GM18870 (cell line): Measurements from ENCODE around the gene SV2C.
A peak's percentile ranks its signal among the peaks of the same experiment; 100 is the strongest.
"Not testable (repeated sequence)": the region's sequence is repeated elsewhere in the genome, so short reads cannot be mapped to it uniquely, and the experiment has no call there.

ENCODE experiments used
- ATAC-seq: cut with Tn5 transposase; IDR thresholded peaks from one replicate; pipeline ENCODE4 v1.9.1; 2021; ENCODE audit warnings: moderate library complexity; ENCODE audit not compliant: unreplicated experiment

Gene SV2C

DNA sequence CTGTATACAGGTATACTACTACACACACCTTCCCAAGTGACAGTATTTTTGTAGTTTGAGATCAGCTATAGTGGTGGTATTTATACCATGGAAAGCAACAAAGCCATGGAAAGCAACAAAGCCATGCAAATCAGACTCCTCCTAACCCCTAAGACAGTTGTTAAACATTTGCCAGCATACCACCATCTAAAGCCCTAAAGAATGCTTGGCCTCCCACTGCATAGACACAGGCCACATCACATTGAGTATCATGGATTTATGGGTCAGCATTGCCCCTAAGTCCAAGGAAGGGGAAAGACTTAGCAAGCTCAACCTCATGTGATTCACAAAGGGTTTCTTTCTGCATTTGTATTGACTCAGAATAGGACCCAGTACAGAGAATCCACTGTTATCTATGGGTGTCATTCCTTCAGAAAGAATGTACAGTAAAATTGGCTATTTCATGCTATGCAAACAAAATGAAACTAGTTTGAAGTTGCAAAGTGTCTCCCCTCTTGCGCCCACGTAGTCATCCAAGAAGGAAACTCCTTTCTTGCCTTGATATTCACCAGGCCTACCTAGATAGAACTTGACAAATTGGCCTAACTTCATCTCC is 249.5 kb downstream of the SV2C start:
- ATAC-seq = no peak

DNA sequence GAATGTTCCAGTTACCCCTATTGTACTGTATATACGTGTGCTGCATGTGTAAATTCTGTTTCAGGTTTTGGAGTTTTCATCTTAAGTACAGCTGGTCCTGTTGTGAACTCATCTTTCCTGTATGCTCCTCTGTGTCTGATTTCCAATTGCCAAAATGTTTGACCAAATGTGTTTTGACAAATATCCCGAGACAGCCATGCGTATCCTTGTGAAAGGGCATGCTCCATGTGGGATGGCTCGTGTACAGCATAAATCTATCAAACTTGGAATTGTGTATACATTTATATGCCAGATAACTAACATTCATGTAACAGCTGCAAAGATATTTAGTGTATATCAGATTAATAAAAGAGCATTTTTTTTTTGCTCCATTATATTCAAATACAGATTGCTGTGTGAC is 250.4 kb downstream of the SV2C start:
- no peak for ATAC-seq

DNA sequence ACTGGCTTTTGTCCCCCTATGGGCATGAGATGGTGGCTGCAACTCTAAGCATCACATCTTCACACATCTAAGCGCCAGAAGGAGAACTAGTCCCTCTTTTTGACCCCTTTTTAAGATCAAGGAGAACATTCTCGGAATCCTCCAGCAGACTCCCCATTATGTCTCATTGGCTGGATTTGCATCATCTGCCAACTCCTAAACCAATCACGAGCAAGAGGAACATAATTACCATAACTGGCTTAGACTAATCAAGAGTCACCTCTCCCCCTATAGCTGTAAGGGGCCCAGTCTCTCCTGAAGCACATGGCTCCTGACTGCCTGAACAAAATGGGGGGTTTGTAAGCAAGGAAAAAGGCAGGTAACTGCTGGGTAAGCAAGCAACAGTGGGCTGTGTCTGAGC is 251.4 kb downstream of the SV2C start:
- no peak for ATAC-seq

DNA sequence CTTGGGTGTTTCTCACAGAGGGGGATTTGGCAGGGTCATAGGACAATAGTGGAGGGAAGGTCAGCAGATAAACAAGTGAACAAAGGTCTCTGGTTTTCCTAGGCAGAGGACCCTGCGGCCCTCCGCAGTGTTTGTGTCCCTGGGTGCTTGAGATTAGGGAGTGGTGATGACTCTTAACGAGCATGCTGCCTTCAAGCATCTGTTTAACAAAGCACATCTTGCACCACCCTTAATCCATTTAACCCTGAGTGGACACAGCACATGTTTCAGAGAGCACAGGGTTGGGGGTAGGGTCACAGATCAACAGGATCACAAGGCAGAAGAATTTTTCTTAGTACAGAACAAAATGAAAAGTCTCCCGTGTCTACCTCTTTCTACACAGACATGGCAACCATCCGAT is 252.3 kb downstream of the SV2C start:
- not testable (repeated sequence) for ATAC-seq

DNA sequence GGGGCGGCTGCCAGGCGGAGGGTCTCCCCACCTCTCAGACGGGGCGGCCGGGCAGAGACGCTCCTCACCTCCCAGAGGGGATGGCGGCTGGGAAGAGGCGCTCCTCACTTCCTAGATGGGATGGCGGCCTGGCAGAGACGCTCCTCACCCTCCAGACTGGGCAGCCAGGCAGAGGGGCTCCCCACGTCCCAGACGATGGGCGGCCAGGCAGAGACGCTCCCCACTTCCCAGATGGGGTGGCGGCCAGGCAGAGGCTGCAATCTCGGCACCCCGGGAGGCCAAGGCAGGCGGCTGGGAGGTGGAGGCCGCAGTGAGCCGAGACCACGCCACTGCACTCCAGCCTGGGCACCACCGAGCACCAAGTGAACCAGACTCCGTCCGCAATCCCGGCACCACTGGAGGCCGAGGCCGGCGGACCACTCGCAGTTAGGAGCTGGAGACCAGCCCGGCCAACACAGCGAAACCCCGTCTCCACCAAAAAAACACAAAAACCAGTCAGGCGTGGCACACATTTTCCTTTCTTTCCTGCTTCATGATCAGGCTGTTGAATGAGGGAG is 253.1 kb downstream of the SV2C start:
- not testable (repeated sequence) for ATAC-seq

DNA sequence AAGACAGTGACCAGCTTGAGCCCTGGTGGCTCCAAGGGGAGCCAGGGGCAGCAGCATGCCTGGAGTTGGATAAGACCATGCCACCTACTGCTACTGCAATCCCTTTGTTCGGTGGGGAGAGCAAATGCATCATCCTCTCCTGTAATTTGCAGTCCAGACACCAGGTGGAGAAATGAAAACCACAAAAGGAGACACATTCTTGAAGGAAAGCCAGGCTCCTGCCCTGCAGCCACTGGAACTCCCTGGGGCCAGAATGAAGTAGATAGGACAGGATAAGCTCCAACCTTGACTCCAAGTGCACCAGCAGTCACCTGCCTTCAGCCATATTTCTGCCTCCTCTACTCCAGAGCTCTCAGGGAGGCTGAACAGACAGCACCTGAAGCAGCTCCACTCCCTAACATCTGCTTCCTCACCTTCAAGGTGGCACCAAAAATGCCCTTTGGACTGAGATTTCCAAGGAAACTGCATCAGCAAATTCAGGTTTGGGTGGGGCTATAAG is 254.8 kb downstream of the SV2C start:
- ATAC-seq = no peak

DNA sequence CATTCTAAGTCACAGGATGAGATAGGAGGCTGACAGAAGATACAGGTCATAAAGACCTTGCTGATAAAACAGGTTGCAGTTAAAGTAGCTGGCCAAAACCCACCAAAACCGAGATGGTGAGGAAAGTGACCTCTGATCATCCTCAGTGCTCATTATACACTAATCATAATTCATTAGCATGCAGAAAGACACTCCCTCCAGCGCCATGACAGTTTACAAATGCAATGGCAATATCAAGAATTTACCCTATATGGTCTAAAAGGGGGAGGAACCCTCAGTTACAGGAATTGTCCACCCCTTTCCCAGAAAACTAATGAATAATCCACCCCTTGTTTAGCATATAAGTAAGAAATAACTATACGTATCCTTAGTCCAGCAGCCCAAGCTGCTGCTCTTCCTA is 256.7 kb downstream of the SV2C start:
- no peak for ATAC-seq

DNA sequence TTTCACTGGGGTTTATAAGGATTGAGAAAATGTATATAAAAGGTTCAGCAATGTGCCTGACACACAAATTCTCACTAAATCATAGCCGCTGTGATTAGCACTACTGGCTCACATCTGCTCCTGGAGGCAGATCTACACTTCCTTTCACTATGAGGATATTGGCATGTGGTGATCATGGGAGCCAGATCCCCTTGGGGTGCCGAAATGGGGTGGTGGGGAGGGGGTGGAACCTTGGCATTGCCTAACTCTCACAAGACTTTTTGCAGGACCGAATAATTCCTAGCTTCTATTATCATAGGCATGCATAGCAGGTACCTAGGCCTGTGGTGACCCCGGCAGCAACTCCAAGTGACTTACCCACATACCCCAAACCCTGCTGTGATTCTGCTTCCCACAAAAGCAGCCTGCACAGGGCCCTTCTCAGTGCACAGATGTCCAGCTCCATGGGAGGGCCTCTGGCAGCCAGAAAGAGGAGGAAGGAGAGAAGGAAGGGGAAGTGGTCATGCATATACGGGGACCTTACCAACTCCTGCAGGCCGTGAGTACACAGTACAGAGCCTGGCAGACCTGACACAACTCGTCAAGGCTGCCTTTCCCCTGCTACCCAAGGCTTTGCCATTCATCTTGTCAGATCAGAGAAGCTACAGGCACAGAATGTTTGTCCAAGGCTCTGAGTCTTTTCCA is 258.6 kb downstream of the SV2C start:
- ATAC-seq = no peak

DNA sequence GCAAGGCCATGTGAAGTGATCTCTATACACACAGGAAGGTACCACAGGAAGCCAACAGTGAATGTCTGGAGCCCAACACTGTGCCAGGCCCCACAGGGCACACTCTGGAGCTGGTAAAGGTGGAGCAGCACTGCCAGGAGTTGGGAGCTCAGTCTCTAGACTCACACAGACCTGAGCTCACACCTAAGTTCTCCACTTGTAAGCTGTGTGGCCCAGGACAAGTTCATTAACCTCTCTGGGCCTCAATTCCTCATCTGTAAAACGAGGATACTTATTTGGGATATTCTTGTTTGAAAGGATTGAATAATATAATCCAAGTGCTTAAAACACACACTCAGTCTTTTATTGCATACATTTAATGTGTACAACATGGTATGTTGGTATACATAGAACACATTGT is 259.3 kb downstream of the SV2C start:
- ATAC-seq = no peak

DNA sequence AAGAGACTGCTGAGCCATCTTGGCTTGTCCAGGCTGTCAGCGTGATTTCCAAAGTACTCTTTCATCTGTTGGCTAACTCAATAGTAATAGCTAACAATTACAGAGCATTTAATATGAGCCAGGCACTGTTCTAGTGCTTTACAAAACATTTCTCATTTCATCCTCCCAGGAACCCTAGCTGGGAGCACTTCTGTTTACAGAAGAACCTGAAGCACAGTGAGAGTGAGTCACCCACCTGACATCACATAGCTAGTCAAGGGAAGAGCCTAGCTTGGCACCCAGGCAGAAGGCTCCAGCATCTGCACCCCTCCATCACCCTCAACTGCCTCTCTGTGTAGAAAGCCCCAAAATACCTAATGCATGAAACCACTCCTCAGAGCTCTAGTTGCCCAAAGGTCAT is 262.4 kb downstream of the SV2C start:
- ATAC-seq = no peak

DNA sequence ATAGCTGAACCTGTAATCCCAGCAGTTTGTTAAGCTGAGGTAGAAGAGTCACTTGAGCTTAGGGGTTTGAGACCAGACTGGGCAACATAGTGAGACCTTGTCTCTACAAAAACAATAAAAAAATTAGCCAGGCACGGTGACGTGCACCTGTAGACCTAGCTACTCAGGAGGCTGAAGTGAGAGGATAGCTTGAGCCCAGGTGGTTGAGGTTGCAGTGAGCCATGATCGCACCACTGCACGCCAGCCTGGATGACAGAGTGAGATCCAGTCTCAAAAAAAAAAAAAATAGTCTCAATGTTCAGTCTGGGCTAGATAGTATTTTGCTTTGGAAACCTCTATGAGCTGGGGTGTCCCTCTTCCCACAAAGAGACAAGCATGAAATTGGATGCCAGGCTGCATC is 268.0 kb downstream of the SV2C start:
- ATAC-seq = peak; percentile 23

DNA sequence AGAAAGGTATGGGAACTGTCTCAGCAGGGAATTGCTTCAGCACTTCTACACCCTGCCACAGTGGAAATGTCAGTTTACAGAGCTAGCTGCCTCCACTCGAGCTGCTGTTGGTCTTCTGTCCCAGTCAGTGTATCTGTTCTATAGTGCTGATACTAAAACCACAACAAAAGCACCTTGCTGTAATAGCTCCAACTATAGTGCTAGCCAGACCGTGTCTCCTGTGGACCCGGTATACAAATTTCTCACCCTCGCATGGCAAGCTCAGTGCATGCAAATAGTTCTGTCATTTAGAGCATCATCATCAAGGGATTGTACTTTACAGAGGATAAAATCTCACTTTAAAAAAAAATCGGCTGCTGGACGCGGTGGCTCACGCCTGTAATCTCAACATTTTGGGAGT is 268.4 kb downstream of the SV2C start:
- peak; percentile 97 for ATAC-seq

DNA sequence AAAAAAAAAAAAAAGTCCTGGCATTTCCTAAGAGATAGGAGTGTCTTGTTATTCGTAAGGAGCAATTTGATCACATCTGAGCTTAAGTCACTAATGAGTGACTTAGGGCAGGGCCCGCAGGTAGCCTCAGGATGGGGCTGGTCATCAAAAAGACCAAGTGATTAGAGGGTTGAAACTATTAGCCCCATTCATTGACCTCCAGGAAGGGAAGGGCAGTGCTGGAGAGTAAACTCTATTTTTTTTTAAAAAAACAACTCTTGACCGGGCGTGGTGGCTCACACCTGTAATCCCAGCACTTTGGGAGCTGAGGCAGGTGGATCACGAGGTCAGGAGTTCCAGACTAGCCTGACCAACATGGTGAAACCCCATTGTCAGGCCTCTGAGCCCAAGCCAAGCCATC is 273.7 kb downstream of the SV2C start:
- ATAC-seq = no peak

DNA sequence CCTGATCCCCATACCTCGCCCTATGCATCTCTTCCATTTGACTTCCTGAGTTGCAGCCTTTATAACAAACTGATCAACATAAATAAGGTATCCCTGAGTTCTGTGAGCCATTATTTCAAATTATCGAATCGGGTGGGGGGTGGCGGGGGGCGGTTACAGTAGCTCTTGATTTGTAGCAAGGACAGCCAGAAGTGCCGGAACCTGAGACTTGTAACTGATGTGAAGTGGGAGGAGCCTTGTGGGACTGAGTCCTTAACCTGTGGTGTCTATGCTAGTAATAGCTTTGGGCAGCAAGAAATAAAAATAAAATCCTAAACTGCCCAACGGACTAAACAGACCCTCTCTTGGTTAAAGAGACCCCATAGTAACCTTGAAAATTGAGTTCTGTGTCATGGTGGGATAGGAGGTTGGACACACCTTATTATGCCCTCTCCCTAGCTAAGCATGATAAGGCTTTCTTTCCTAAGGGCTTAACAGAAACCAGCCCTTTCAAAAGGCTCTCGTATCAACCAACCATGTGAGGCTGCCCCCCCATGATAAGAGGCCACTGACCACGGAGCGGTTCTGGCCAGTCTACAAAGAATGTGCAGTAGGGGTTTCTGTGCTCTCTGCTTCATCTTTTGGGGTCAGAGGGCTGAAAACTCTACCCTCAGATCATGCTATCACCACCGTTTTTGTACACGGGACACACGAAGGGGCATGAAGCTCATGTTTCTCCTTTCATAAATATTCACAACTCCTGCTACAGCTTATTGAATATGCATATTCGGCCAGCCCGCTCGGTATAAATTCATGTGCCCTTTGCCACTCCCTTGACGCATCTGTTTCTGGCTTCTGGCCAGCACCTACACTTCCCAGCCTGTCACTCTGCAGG is 280.4 kb downstream of the SV2C start:
- ATAC-seq = no peak

DNA sequence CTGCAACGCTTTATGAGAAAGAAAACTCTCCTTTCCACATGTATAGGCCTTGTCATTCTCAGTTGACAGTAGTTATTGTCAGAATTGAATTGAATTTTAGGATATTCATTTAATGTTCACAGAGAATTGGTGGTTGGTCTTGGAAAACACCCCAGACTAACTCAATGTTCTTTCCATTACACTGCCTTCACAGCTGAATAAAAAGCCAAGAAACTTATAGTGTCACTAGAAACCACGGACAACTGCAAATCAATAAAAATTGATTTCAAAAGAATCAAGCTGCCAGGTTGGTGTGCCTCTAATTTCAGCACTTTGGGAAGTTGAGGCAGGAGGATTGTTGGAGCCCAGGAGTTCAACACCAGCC is 281.0 kb downstream of the SV2C start:
- ATAC-seq = no peak

DNA sequence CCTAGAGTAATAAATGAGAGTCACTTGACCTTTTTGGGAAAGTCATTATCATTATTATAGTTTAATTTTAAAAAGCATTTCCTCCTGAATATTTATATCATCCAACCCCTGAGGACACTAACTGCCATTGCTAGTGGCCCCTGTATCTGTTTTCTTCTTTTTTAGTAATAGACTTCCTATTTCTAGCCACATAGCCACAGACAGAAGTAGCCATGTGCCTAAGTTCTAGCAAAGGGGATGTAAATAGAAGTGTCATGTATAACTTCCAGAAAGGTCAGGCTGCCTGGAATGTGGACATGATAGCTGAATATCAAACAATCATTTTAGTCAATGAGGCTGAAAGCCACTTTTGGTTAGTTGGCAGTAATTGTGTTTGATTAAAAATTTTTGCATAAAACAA is 282.4 kb downstream of the SV2C start:
- ATAC-seq = no peak

DNA sequence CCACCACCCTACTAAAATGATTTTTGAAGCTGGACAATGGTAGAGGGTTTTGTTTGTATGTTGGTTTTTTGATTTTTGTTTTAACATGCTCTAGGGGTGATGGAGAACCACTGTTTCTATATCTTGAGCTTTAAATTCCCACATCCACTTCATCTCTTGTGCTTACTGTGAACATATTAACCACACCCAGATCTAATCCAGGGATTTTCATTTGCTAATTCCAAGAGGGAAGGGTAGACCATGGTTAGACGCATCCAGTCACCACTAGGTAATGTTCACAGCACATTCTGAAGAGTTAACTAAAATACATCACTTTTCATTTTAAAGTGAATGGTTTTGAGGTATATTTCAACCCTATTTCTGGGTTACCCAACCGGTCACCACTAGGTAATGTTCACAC is 283.4 kb downstream of the SV2C start:
- no peak for ATAC-seq

DNA sequence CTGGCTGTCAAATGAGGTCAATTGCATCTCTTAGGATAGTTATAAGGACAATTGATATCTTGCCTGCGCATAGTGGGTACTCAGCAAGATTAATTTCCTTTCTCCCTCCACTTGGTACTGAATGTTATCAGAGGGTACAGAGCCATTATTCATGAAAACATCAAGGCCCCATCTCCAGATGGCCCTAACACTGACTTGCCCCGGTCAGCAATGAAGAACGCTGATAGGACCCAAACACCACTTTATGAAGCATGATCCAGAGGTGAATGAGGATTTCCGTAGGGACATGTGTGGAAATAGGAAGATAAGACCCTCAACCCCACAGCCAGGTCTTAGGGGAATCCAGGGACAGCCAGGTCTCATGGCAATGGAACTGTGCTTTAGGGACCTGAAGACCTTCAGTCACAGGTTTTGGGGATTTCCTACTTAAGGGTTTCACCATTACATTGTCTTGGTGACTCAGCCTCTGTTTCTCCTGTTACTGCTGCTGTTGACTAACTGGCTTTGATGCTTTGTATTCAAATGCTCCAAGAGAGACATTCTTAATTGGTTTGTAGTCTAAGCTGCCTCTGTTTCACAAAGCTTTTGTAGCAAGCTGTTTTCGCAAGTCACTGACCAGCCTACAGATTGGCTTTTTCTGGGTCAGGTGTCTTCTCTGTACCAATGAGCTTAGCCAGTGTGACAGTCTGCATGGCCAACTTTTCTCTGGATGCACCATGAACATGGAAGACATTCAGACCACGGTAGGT is 284.6 kb downstream of the SV2C start:
- ATAC-seq = peak; percentile 42

DNA sequence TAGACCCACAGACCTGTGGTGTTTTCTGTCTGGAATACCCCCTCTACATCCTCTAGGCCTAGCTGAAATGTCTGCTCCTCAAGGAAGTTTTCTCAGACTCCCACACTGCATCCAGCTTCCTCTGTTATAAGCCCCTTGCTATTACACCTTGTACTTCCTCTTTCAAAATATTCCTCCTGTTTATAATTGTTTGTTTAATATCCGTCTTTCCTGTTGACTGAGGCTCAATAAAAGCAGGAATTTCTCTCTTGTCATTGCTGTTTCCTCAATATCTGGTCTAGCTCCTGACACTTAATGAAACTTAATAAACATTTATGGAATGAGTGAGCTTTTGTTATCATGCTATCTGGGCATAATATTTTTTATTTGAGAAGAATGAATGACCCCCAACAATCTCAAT is 285.8 kb downstream of the SV2C start:
- ATAC-seq = no peak

DNA sequence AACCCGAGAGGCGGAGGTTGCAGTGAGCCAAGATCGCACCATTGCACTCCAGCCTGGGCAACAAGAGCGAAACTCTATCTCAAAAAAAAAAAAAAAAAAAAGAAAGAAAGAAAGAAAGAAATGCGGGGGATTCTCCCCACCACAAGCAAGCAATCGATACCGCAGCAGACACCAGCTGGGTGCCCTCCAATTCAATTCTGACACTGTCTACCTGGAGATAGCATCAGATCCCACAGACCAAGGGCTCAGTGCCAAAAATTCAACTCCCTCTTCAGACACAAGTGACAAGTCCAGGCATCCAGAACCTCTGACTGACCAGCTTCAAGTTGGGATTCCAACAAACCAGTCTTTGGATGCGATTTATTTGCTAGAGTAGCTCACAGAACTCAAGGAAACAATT is 286.5 kb downstream of the SV2C start:
- not testable (repeated sequence) for ATAC-seq

DNA sequence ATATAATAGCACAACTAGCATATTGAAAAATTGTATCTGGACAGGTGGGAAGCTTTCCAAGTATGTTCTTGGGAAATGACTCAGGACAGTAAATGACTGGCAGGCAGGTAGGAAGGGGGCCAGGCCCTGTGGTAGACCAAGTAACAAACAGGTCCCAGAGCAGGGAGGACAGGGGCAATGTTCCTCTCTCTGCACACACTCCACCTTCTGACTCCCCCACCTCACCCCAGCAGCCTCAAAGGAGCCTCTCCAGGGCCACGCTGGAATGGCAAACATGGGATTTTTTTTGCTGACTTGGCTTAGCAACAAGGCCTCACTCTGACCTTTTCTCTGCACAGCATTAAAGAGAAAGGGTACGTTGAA is 288.8 kb downstream of the SV2C start:
- ATAC-seq = no peak
